Neutrophil (primary cell): ENCODE data around the gene CITED2.

Source experiments
- H3K27ac ChIP-seq: fragments of 200-600 bp; sonication (generic); 2 replicates; pipeline ENCODE4 v1.5.1; 2016; ENCODE audit warnings: mild to moderate bottlenecking, moderate library complexity
- H3K27me3 ChIP-seq: fragments of 200-600 bp; sonication (generic); 2 replicates; pipeline ENCODE4 v1.6.0; 2016; ENCODE audit warnings: mild to moderate bottlenecking
- H3K36me3 ChIP-seq: fragments of 200-600 bp; sonication (generic); 2 replicates; pipeline ENCODE4 v1.5.1; 2017
- H3K4me1 ChIP-seq, 2 experiments: fragments of 200-600 bp in 1 of 2; sonication (generic) in 1 of 2; 1 replicate in 1 of 2; 2 replicates in 1 of 2; pipeline versions ENCODE4 v1.5.1 to v1.6.1; 2013 to 2016; ENCODE audit warnings: low read depth in 1 of 2, low read length in 1 of 2, mild to moderate bottlenecking in 1 of 2, moderate library complexity in 1 of 2; ENCODE audit not compliant: control insufficient read depth in 1 of 2, insufficient read depth in 1 of 2
- H3K4me3 ChIP-seq, 2 experiments: fragments of 200-600 bp in 1 of 2; sonication (generic) in 1 of 2; 1 replicate in 1 of 2; 2 replicates in 1 of 2; pipeline ENCODE4 v1.5.1; 2013 to 2016; ENCODE audit warnings: low read depth in 1 of 2, low read length in 1 of 2, mild to moderate bottlenecking in 1 of 2, moderate library complexity in 1 of 2
- H3K9me3 ChIP-seq: fragments of 200-600 bp; sonication (generic); 2 replicates; pipeline ENCODE4 v1.5.1; 2016
- CTCF ChIP-seq: fragments of 200-600 bp; sonication (generic); IDR thresholded peaks from 2 replicates; pipeline ENCODE4 v1.5.1; 2016; ENCODE audit warnings: antibody characterized with exemption

The CITED2 gene

DNA sequence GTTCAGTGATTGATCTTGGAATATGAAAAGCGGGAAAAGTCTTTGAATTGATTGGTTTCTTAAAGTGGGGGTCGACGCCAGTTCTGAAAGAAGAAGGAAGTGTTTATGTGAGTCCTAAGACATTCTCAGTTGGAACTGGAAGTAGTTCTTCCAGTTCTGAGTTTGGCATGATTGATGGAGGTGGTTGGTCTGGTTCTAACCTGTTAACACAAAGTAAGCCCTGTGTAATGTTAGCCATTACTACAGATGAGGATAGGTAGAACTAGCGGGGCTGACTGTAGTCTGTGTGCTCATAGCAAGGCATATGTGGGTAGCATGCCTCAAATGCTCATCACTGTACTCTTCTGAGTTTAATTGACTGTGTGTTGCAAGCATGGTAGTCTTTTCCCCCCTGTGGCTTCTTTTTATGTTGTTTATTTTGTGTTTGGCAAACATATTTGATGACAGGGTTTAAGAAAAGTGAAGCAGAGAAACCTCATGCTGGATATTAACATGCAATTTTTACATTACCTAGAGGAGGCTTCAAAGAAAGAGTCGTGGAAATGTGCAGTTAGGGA, 24.9 kb downstream of the CITED2 start:
- no peaks in the 10 kb centered on the region for H3K9me3 ChIP-seq
- H3K36me3 ChIP-seq, result no peaks in the 10 kb centered on the region
- H3K27ac ChIP-seq, result no peak overlapping the region
- no peak for TF ChIP-seq CTCF
- H3K27me3 ChIP-seq, result no peaks in the 10 kb centered on the region
- H3K4me1 ChIP-seq, result peaks cover 2% of the 10 kb centered on the region in 2 experiments
- no peak overlapping the region for H3K4me3 ChIP-seq

GRCh38 chr6:139346392-139346791, 28.1 kb downstream of the CITED2 start:
- H3K27ac ChIP-seq, result no peak overlapping the region
- H3K36me3 ChIP-seq, result no peaks in the 10 kb centered on the region
- peaks cover 20% of the 10 kb centered on the region in 2 experiments for H3K4me1 ChIP-seq
- no peak overlapping the region for H3K4me3 ChIP-seq
- no peaks in the 10 kb centered on the region for H3K9me3 ChIP-seq
- no peak for TF ChIP-seq CTCF
- H3K27me3 ChIP-seq, result no peaks in the 10 kb centered on the region

DNA sequence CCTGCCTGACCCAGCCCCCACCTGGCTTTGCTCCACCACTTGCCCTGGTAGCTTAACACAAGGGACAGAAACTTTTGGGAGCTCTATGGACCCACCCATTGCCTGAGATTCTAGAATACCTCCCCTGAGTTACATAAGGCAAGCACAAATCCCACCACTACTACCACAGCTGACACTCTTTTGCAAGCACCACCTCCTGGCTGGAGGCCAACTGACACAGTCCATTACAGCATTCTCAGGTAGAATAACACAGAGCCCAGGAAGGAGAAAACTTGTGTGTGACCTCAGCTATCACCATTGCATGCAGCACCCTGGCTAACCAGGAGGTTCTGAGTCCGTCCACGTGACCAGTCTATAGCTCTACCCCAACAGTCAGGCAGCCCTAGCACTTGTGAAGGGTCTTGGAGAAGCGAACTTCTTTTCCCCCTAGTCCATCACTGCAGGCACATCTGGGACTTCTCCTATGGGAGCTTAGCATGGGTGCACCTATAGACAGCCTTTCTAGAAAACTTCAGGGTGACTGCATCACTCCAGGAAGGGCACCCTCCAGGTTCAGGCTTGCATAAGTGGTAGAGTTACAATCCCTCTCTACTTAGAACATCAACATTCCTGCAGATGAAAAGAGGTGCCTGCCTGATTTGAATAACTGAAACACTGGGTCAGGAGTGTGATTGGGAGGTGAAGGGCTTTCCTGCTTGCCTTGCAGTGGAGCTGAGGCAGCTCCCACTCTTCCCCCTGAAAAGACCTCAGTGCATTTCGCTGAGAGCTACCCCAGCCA, 30.1 kb downstream of the CITED2 start:
- no peak for TF ChIP-seq CTCF
- Histone ChIP-seq H3K27ac (no peak overlapping the region), H3K9me3 (no peaks in the 10 kb centered on the region), H3K4me3 (no peak overlapping the region), H3K4me1 (peaks cover 24 to 25% of the 10 kb centered on the region in 2 experiments), H3K27me3 (no peaks in the 10 kb centered on the region), H3K36me3 (no peaks in the 10 kb centered on the region)

DNA sequence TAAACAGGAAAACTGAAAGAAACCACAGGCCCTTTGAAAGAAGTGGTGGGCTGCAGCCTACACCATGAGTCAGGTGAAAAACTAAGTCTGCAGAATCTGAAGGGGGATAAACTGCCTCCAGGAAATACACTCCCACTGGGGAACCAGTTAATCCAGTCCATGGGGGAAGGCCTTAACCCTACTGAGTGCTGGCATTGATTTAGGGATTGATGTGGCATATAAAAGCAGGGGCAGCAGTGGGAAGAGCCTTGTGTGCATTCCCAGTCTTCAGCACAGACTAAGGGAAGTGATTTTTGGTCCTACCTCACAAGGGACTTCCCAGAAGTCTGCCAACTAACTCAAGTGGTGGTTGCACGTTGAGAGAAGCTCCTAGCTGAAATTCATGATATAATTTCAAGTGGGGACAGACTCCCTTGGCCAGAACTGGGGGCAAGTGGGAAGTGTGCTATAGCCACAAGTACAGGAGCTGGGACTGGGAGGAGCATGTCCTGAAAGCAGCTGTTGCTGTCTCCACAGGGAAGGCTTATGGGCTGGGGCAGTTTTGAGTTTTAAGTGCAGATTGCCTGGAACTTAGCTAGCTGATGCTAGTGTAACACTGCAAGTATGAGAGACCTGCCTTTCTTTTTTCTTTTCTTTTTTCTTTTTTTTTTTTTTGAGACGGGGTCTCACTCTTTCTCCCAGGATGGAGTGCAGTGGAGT, 31.2 kb downstream of the CITED2 start:
- peaks cover 36 to 37% of the 10 kb centered on the region in 2 experiments for H3K4me1 ChIP-seq
- H3K4me3 ChIP-seq, result no peak overlapping the region
- no peaks in the 10 kb centered on the region for H3K9me3 ChIP-seq
- H3K36me3 ChIP-seq, result no peaks in the 10 kb centered on the region
- TF ChIP-seq CTCF, result no peak
- H3K27ac ChIP-seq, result no peak overlapping the region
- H3K27me3 ChIP-seq, result no peaks in the 10 kb centered on the region

GRCh38 chr6:139341060-139341459, 33.4 kb downstream of the CITED2 start:
- Histone ChIP-seq H3K27ac (no peak overlapping the region), H3K4me3 (no peak overlapping the region), H3K4me1 (peaks cover 58% of the 10 kb centered on the region in 2 experiments), H3K27me3 (no peaks in the 10 kb centered on the region), H3K36me3 (no peaks in the 10 kb centered on the region), H3K9me3 (no peaks in the 10 kb centered on the region)
- no peak for TF ChIP-seq CTCF
